Parathyroid adenoma (tissue), 2 donors: Measurements from ENCODE around the gene KRT6B.

Experiments used
- H2AFZ ChIP-seq: fragments of 300-600 bp; sonication (generic); one replicate; pipeline ENCODE4 v1.7.0; 2017; ENCODE audit warnings: antibody characterized with exemption, mild to moderate bottlenecking
- H3K27ac ChIP-seq: fragments of 300-600 bp; sonication (generic); one replicate; pipeline ENCODE4 v1.7.0; 2017
- H3K27me3 ChIP-seq: fragments of 300-600 bp; sonication (generic); one replicate; pipeline ENCODE4 v1.7.0; 2017; ENCODE audit warnings: low read length; ENCODE audit not compliant: control insufficient read depth, insufficient read depth
- H3K36me3 ChIP-seq: fragments of 300-600 bp; sonication (generic); one replicate; pipeline ENCODE4 v1.7.0; 2017; ENCODE audit warnings: low read length; ENCODE audit not compliant: control insufficient read depth, insufficient read depth
- H3K4me1 ChIP-seq: fragments of 300-600 bp; sonication (generic); one replicate; pipeline ENCODE4 v1.7.0; 2017; ENCODE audit warnings: control low read depth
- H3K4me2 ChIP-seq: fragments of 300-600 bp; sonication (generic); one replicate; pipeline ENCODE4 v1.7.0; 2017; ENCODE audit warnings: low read length
- H3K4me3 ChIP-seq: fragments of 300-600 bp; sonication (generic); one replicate; pipeline ENCODE4 v1.7.0; 2017; ENCODE audit warnings: low read depth, low read length
- H3K79me2 ChIP-seq: fragments of 300-600 bp; sonication (generic); one replicate; pipeline ENCODE4 v1.7.0; 2017; ENCODE audit warnings: control low read depth
- H3K9ac ChIP-seq: fragments of 300-600 bp; sonication (generic); one replicate; pipeline ENCODE4 v1.7.0; 2017; ENCODE audit warnings: mild to moderate bottlenecking
- H3K9me3 ChIP-seq: fragments of 300-600 bp; sonication (generic); one replicate; pipeline ENCODE4 v1.7.0; 2017; ENCODE audit warnings: low read length; ENCODE audit not compliant: control insufficient read depth
- CTCF ChIP-seq: fragments of 300-600 bp; sonication (generic); IDR thresholded peaks from one replicate; pipeline ENCODE4 v1.7.0; 2017; ENCODE audit warnings: antibody characterized with exemption, mild to moderate bottlenecking
- donor health status: primary hyperparathyroidism.

Gene KRT6B

GRCh38 chr12:52404951-52405350 is 47.0 kb downstream of the KRT6B start:
- H3K36me3 ChIP-seq: no peaks in the 10 kb centered on the region
- H3K27ac ChIP-seq: no peak overlapping the region
- H3K4me3 ChIP-seq: no peak overlapping the region
- H3K4me2 ChIP-seq: no peak overlapping the region
- no peak for TF ChIP-seq CTCF
- H3K79me2 ChIP-seq: no peaks in the 10 kb centered on the region
- no peak overlapping the region for H2AFZ ChIP-seq
- H3K27me3 ChIP-seq: no peaks in the 10 kb centered on the region
- H3K4me1 ChIP-seq: no peaks in the 10 kb centered on the region
- H3K9ac ChIP-seq: no peak overlapping the region
- no peaks in the 10 kb centered on the region for H3K9me3 ChIP-seq

GRCh38 chr12:52403561-52403960 is 48.4 kb downstream of the KRT6B start:
- Histone ChIP-seq H3K27me3 (no peaks in the 10 kb centered on the region), H3K9ac (no peak overlapping the region), H3K36me3 (no peaks in the 10 kb centered on the region), H2AFZ (no peak overlapping the region), H3K79me2 (no peaks in the 10 kb centered on the region), H3K27ac (no peak overlapping the region), H3K9me3 (no peaks in the 10 kb centered on the region), H3K4me3 (no peak overlapping the region), H3K4me2 (no peak overlapping the region), H3K4me1 (no peaks in the 10 kb centered on the region)
- TF ChIP-seq CTCF: no peak

- Histone ChIP-seq H2AFZ (no peak overlapping the region), H3K4me3 (no peak overlapping the region), H3K4me2 (no peak overlapping the region), H3K27ac (no peak overlapping the region), H3K27me3 (no peaks in the 10 kb centered on the region), H3K9me3 (no peaks in the 10 kb centered on the region), H3K9ac (no peak overlapping the region), H3K36me3 (no peaks in the 10 kb centered on the region), H3K4me1 (no peaks in the 10 kb centered on the region), H3K79me2 (no peaks in the 10 kb centered on the region)
- no peak for TF ChIP-seq CTCF
Measured at GRCh38 chr12:52402873-52403540, 48.9 kb downstream of the KRT6B start.

- H3K27ac ChIP-seq: no peak overlapping the region
- H3K4me1 ChIP-seq: no peaks in the 10 kb centered on the region
- H3K9me3 ChIP-seq: no peaks in the 10 kb centered on the region
- no peak overlapping the region for H3K9ac ChIP-seq
- H3K4me3 ChIP-seq: no peak overlapping the region
- H3K36me3 ChIP-seq: no peaks in the 10 kb centered on the region
- H3K27me3 ChIP-seq: no peaks in the 10 kb centered on the region
- H2AFZ ChIP-seq: no peak overlapping the region
- no peak overlapping the region for H3K4me2 ChIP-seq
- TF ChIP-seq CTCF: no peak
- H3K79me2 ChIP-seq: no peaks in the 10 kb centered on the region
Measured at GRCh38 chr12:52402377-52402776, 49.6 kb downstream of the KRT6B start.

GRCh38 chr12:52401926-52402325 is 50.0 kb downstream of the KRT6B start:
- H2AFZ ChIP-seq: no peak overlapping the region
- H3K27me3 ChIP-seq: no peaks in the 10 kb centered on the region
- no peaks in the 10 kb centered on the region for H3K36me3 ChIP-seq
- no peaks in the 10 kb centered on the region for H3K4me1 ChIP-seq
- no peak overlapping the region for H3K4me2 ChIP-seq
- no peak for TF ChIP-seq CTCF
- no peak overlapping the region for H3K27ac ChIP-seq
- H3K9me3 ChIP-seq: no peaks in the 10 kb centered on the region
- H3K9ac ChIP-seq: no peak overlapping the region
- no peaks in the 10 kb centered on the region for H3K79me2 ChIP-seq
- H3K4me3 ChIP-seq: no peak overlapping the region
